Gastrocnemius medialis (tissue), 4 donors: Measurements from ENCODE around the gene CPXM2. TPM values are rescaled to one million over a fixed set of nuclear protein-coding genes. Genes with fewer than 3 reads are reported as not detected.

Experiments
- ATAC-seq, 2 donors: fragments of 150-250 bp; one replicate each; pipeline ENCODE4 v1.9.1; 2016
- DNase-seq, 2 donors: peaks; one replicate each; pipeline ENCODE4 v3.0.0-alpha.2; 2019
- H3K27ac ChIP-seq, 4 donors: fragments of 200-600 bp; sonication (generic); 1 replicate in 1 of 4; 2 replicates in 3 of 4; pipeline ENCODE4 v1.5.1; 2016 to 2018; ENCODE audit warnings: mild to moderate bottlenecking in 2 of 4, moderate library complexity in 1 of 4
- H3K27me3 ChIP-seq, 3 donors: fragments of 200-600 bp; sonication (generic) in 2 of 3; 1 replicate in 1 of 3; 2 replicates in 2 of 3; pipeline versions ENCODE4 v1.5.1 to v1.6.0; 2016 to 2019; ENCODE audit warnings: mild to moderate bottlenecking in 1 of 3, moderate library complexity in 1 of 3
- H3K36me3 ChIP-seq, 2 donors: fragments of 200-600 bp; sonication (generic) in 1 of 2; one replicate each; pipeline ENCODE4 v1.5.1; 2017 to 2018
- H3K4me1 ChIP-seq, 2 donors: fragments of 200-600 bp; sonication (generic) in 1 of 2; one replicate each; pipeline ENCODE4 v1.5.1; 2016 to 2017; ENCODE audit warnings: mild to moderate bottlenecking in 2 of 2
- H3K4me3 ChIP-seq, 4 donors: fragments of 200-600 bp; sonication (generic) in 3 of 4; 1 replicate in 1 of 4; 2 replicates in 3 of 4; pipeline ENCODE4 v1.5.1; 2016 to 2019; ENCODE audit warnings: mild to moderate bottlenecking in 2 of 4
- H3K9me3 ChIP-seq, 3 donors: fragments of 200-600 bp; sonication (generic) in 2 of 3; 1 replicate in 1 of 3; 2 replicates in 2 of 3; pipeline ENCODE4 v1.5.1; 2016 to 2019
- CTCF ChIP-seq, 5 experiments: fragments of 450-650 bp in 3 of 5; fragments of 200-600 bp in 2 of 5; sonication (generic) in 2 of 5; IDR thresholded peaks in 4 of 5; conservative IDR thresholded peaks in 1 of 5; 1 replicate in 4 of 5; 2 replicates in 1 of 5; pipeline ENCODE4 v1.5.1; 2016 to 2019; ENCODE audit warnings: antibody characterized with exemption in 5 of 5, mild to moderate bottlenecking in 3 of 5, moderate library complexity in 3 of 5
- POLR2A ChIP-seq, 2 donors: fragments of 450-650 bp; IDR thresholded peaks; one replicate each; pipeline ENCODE4 v1.6.1; 2017; ENCODE audit warnings: antibody characterized with exemption in 2 of 2, mild to moderate bottlenecking in 2 of 2, moderate library complexity in 2 of 2
- in situ Hi-C, 4 donors: fragments of 200-750 bp; cut with MboI; loops; one replicate each; pipeline versions ENCODE4 v1.15.0 to v1.8.0; 2017; ENCODE audit warnings: low sequenced_read_pairs in 4 of 4
- intact Hi-C: fragments of 100-400 bp; cut with DNase I; formaldehyde crosslinking; loops from one replicate; pipeline ENCODE4 v1.15.1; 2023; ENCODE audit warnings: low total_unique reads
- total RNA-seq, 4 donors: library from RNA; depleted of rRNA; stranded (reverse); fragments of >200 nt; gene quantifications; one replicate each; pipeline versions ENCODE4 v1.1.0 to v1.2.3, GENCODE V29; 2016

Gene CPXM2
- total RNA-seq, 4 donors from 2014 or later, result 0.63 to 4.1 (median 1.9) TPM

DNA sequence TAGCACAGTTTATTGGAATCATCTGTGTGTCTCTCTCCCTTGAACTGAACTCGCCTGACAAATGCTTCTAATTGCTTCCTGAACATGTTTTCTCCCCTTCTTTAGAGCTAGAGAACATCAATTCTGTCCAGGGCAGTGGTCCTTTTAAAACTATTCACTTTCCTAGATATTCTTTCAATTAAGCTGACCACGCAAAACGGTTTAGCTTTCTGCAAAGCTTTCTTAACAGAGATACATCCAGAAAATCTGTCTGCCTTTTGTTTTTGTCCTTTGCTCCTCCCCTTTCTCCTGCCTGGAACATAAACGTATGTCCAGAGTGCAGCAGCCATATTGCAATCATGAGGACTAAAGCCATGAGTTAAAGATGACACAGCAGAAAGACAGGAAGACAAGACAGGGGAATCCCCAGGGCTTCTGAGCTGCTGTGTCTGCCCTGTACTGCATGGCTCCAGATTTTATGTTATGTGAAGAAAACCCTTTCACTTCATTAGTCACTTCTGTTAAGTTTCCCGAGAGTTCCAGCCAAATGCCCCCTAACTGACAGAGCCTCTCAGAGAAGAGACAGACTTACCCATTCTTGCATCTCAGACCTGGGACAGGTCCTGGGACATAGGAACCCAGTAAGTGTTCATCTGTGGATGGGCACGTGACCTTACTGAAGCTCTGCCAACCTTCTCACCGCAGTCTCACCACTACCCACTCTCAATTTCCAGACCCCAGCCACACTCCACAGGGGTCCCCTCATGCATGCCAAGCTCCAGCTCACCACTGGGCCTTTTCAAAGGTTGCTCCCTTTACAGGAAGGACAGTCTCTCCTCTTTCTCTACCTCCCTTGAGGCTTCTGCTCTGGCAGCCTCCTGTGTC, 35.0 kb upstream of the CPXM2 start:
- intact Hi-C loops (no loop called here), in situ Hi-C loops (no loop called here)
- no peak for DNase-seq
- Histone ChIP-seq H3K36me3 (no peaks in the 10 kb centered on the region), H3K27me3 (no peaks in the 10 kb centered on the region), H3K9me3 (no peaks in the 10 kb centered on the region), H3K4me3 (no peak overlapping the region), H3K27ac (no peak overlapping the region), H3K4me1 (no peaks in the 10 kb centered on the region)
- TF ChIP-seq CTCF (IDR thresholded peaks at IDR 0.05 in 4 of 5, conservative IDR thresholded peaks at IDR 0.05 in 1 of 5), result no peak
- no peak for TF ChIP-seq POLR2A (IDR thresholded peaks at IDR 0.05)
- ATAC-seq, result no peak

DNA sequence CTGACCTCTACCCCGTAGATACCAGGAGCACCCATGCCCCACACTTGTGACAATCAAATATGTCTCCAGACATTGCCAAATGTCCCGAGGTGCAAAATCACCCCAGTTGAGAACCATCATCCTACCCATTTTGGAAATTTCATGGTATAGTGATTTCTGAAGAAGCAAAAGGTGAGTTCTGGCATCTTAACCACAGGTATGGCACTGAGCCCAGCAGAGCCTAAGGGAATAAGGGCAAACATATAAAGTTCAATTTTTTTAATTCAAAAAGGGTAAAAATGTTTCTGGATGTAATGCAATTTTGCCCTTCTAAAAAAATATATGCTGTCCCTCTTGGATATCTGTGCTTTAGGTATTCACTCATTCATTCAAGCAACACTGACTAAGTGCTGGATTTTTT, 30.5 kb upstream of the CPXM2 start:
- in situ Hi-C loops, result no loop called here
- no peaks in the 10 kb centered on the region for H3K4me1 ChIP-seq
- H3K4me3 ChIP-seq, result no peak overlapping the region
- intact Hi-C loops, result no loop called here
- peaks cover 0 to 2% (median 0%) of the 10 kb centered on the region in 3 donors for H3K27me3 ChIP-seq
- no peaks in the 10 kb centered on the region for H3K36me3 ChIP-seq
- no peaks in the 10 kb centered on the region for H3K9me3 ChIP-seq
- TF ChIP-seq POLR2A (IDR thresholded peaks at IDR 0.05) (no peak), CTCF (IDR thresholded peaks at IDR 0.05 in 4 of 5, conservative IDR thresholded peaks at IDR 0.05 in 1 of 5) (no peak)
- DNase-seq, result no peak
- no peak overlapping the region for H3K27ac ChIP-seq
- ATAC-seq, result no peak

DNA sequence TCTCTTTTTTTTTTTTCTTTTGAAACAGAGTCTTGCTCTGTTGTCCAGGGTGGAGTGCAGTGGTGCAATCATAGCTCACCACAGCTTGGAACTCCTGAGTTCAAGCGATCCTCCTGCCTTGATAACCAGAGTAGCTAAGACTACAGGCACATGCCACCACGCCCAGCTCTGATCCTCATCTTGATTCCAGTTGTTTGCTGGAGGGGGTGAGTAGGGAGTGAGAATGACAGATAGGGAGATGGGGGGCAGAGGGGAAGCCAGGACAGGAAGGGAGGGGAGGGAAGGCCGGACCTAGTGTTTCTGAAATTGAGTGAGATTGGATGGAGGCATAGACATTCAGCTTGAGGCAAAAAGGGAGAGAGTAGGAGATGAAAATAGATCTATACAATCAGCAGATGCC, 25.2 kb upstream of the CPXM2 start:
- Histone ChIP-seq H3K36me3 (no peaks in the 10 kb centered on the region), H3K4me3 (no peak overlapping the region), H3K27ac (no peak overlapping the region), H3K4me1 (no peaks in the 10 kb centered on the region), H3K27me3 (peaks cover 0 to 5% (median 2%) of the 10 kb centered on the region in 3 donors), H3K9me3 (no peaks in the 10 kb centered on the region)
- intact Hi-C loops, result no loop called here
- ATAC-seq (no peak), DNase-seq (no peak)
- TF ChIP-seq CTCF (IDR thresholded peaks at IDR 0.05 in 4 of 5, conservative IDR thresholded peaks at IDR 0.05 in 1 of 5) (no peak), POLR2A (IDR thresholded peaks at IDR 0.05) (no peak)
- in situ Hi-C loops, result no loop called here

DNA sequence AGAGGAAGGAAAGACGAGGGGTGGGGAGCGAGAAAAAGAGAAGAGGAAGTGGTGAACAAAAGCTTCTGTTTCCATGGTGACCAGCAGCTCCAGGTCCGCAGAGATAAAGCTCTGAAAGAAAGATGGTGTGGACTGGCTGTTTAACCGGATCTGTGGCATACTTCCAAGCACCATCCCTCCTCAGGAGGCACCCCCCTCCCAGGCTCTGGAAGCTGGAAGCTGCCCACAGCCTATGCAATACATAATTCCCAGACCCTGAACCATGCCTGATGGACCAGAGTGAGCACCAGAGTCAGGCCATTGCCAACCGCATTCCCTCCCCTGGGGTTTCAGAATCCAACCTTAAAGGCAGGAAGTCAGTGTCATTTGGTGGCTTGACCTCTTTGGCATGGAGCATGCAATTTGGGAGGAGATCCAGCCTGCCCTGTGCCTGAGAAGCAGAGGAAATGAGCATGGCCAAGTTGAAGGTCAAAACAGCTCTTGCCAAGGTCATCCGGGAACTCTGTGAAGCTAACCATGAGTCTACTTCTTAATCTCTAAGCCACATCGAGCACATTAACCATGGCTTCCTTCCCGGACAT, 22.2 kb upstream of the CPXM2 start:
- Histone ChIP-seq H3K9me3 (no peaks in the 10 kb centered on the region), H3K4me3 (no peak overlapping the region), H3K36me3 (no peaks in the 10 kb centered on the region), H3K27me3 (peaks cover 5 to 6% (median 5%) of the 10 kb centered on the region in 3 donors), H3K27ac (no peak overlapping the region), H3K4me1 (no peaks in the 10 kb centered on the region)
- intact Hi-C loops (no loop called here), in situ Hi-C loops (no loop called here)
- DNase-seq (no peak), ATAC-seq (peak in 1 of 2 donors; percentile 14)
- TF ChIP-seq CTCF (IDR thresholded peaks at IDR 0.05 in 4 of 5, conservative IDR thresholded peaks at IDR 0.05 in 1 of 5), result no peak
- TF ChIP-seq POLR2A (IDR thresholded peaks at IDR 0.05), result no peak
